NCI-H1930 (cell line): Measurements from ENCODE around the gene CAMP.
"Not testable (repeated sequence)": the region's sequence is repeated elsewhere in the genome, so short reads cannot be mapped to it uniquely, and the experiment has no call there.

Experiments used
- DNase-seq, 2 experiments: peaks; one replicate each; lab custom pipeline; 2025; lab: John Stamatoyannopoulos, UW

Gene CAMP

DNA sequence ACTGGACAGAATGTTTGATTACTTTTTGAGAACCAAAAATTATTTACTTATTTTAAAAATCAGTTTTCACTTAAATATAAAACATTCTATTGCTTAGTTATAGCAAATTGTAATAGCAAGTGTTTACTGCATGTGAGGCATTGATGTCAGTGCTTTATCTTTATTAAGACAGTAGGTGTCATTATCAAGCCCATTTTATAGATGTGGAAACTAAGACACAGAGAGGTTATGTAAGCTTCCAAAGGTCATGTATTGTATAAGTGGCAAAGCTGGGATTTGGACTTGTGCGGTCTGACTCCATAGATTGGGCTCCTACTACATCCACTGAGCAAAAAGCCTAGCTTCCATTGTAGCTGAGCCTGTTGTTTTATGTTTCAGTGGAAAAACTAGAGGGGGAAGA, 35.2 kb downstream of the CAMP start:
- DNase-seq, result no peak

DNA sequence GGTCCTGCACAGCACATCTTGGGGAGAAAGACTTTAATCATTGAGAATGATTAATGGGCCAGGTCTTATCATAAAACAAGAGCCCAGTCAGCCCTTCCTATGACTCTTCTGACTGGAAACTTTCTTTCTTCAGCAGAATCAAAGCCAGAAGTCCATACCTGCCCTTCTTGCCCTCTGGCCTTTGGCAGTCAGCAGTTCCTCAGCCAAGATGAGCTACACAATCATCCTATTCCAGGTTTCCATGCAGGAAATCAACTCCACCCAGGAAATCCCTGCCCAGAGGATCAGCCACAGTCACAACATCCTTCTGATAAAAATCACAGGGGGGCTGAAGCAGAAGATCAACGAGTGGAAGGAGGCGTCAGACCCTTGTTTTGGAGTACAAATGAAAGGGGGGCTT, 44.5 kb downstream of the CAMP start:
- DNase-seq, result no peak

- no peak for DNase-seq
Measured at GRCh38 chr3:48268381-48268935, 45.2 kb downstream of the CAMP start.

DNA sequence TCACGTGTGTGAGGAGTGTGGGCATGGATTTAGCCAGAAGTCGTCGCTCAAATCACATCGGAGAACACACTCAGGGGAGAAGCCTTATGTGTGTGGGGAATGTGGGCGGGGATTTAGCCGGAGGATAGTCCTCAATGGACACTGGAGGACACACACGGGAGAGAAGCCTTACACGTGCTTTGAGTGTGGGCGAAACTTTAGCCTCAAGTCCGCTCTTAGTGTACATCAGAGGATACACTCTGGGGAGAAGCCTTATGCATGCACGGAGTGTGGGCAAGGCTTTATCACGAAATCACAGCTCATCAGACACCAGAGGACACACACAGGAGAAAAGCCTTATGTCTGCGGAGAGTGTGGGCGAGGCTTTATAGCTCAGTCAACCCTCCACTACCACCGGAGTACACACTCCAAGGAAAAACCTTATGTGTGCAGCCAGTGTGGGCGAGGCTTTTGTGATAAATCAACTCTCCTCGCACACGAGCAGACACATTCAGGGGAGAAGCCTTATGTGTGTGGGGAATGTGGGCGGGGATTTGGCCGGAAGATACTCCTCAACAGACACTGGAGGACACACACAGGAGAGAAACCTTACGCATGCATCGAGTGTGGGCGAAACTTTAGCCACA, 45.8 kb downstream of the CAMP start:
- DNase-seq, result no peak

GRCh38 chr3:48269592-48269991, 46.3 kb downstream of the CAMP start:
- no peak for DNase-seq

DNA sequence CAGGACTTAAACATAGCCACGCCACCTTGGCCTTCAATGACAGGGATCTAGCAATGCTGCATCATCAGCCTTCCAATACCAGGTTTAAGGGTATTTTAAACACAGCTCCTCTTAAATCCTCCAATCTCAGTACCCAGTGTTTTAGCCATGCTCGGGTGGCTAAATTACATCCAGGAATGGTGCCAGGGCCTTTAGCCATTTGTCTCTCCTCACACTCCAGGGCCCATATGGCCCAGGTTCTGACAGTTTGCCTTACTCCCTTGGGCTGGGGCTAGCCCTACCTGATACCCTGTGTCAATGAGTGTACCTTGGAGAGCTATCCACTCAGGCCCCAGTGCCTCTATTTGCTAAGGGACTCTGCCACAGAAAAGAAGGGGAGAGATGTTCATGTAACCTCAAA, 47.0 kb downstream of the CAMP start:
- no peak for DNase-seq

DNA sequence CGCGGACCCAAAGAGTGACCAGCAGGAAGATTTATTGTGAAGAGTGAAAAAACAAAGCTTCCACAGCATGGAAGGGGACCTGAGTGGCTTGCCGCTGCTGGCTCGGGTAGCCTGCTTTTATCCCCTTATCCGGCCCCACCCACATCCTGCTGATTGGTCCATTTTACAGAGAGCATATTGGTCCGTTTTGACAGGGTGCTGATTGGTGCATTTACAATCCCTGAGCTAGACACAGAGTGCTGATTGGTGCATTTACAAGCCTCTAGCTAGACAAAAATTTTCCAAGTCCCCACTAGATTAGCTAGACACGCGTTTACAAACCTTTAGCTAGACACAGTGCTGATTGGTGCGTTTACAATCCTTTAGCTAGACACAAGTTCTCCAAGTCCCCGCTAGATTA, 47.9 kb downstream of the CAMP start:
- DNase-seq, result not testable (repeated sequence)

GRCh38 chr3:48271763-48272498, 48.6 kb downstream of the CAMP start:
- no peak for DNase-seq

- DNase-seq, result peak; percentile 21 to 43
Measured at GRCh38 chr3:48273594-48274211, 50.4 kb downstream of the CAMP start.

DNA sequence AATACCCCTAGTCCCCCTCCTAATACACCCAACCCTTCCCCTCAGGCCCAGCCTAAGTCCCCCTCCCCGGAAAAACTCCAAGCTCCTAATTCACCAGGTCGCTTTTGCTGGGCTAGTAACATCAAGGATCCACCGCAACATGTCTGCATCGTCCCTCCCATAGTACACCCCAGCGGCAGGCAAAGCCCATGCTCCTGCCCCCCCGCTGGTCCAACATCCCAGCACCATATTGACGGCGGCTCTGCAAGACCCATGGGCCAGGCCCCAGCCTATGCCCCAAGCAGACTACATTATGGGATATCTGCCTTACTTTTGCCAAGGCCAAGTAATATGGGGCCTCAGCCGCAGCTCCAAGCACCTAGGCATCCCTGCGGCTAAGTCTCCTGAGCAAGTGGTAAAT, 51.2 kb downstream of the CAMP start:
- DNase-seq, result no peak
